ENCODE data around the gene WDR86.

WDR86 gene

GRCh38 chr7:151408839-151409666 lies 785 bp downstream of the WDR86 start:
- no peak for DNase-seq (ENCODE audit: low read depth in 2 of 3, low spot score in 2 of 3)

- DNase-seq (ENCODE audit: low read depth in 2 of 3, low spot score in 2 of 3) = no peak
Measured at GRCh38 chr7:151408498-151408838, 1.4 kb downstream of the WDR86 start.

GRCh38 chr7:151406886-151407583 lies 2.8 kb downstream of the WDR86 start:
- no peak for DNase-seq (ENCODE audit: low read depth in 2 of 3, low spot score in 2 of 3)

- no peak for DNase-seq (ENCODE audit: low read depth in 2 of 3, low spot score in 2 of 3)
Measured at GRCh38 chr7:151406051-151406875, 3.6 kb downstream of the WDR86 start.

GRCh38 chr7:151405588-151405987 lies 4.2 kb downstream of the WDR86 start:
- DNase-seq (ENCODE audit: low read depth in 2 of 3, low spot score in 2 of 3) = no peak

GRCh38 chr7:151405056-151405455 lies 4.8 kb downstream of the WDR86 start:
- DNase-seq (ENCODE audit: low read depth in 2 of 3, low spot score in 2 of 3) = no peak

- no peak for DNase-seq (ENCODE audit: low read depth in 2 of 3, low spot score in 2 of 3)
Measured at GRCh38 chr7:151404216-151405011, 5.4 kb downstream of the WDR86 start.

GRCh38 chr7:151403764-151404163 lies 6.1 kb downstream of the WDR86 start:
- DNase-seq (ENCODE audit: low read depth in 2 of 3, low spot score in 2 of 3) = no peak

- no peak for DNase-seq (ENCODE audit: low read depth in 2 of 3, low spot score in 2 of 3)
Measured at GRCh38 chr7:151402029-151402835, 7.6 kb downstream of the WDR86 start.

- no peak for DNase-seq (ENCODE audit: low read depth in 2 of 3, low spot score in 2 of 3)
Measured at GRCh38 chr7:151400626-151401315, 9.1 kb downstream of the WDR86 start.

- DNase-seq (ENCODE audit: low read depth in 2 of 3, low spot score in 2 of 3) = no peak
Measured at GRCh38 chr7:151399906-151400305, 9.9 kb downstream of the WDR86 start.

GRCh38 chr7:151399305-151399601 lies 10.6 kb downstream of the WDR86 start:
- no peak for DNase-seq (ENCODE audit: low read depth in 2 of 3, low spot score in 2 of 3)

GRCh38 chr7:151398446-151399304 lies 11.2 kb downstream of the WDR86 start:
- DNase-seq (ENCODE audit: low read depth in 2 of 3, low spot score in 2 of 3) = no peak

- DNase-seq (ENCODE audit: low read depth in 2 of 3, low spot score in 2 of 3) = no peak
Measured at GRCh38 chr7:151397026-151397425, 12.8 kb downstream of the WDR86 start.

GRCh38 chr7:151396328-151396970 lies 13.4 kb downstream of the WDR86 start:
- DNase-seq (ENCODE audit: low read depth in 2 of 3, low spot score in 2 of 3) = no peak

GRCh38 chr7:151395036-151395367 lies 14.8 kb downstream of the WDR86 start:
- no peak for DNase-seq (ENCODE audit: low read depth in 2 of 3, low spot score in 2 of 3)

- DNase-seq (ENCODE audit: low read depth in 2 of 3, low spot score in 2 of 3) = no peak
Measured at GRCh38 chr7:151394076-151395035, 15.5 kb downstream of the WDR86 start.

Measured in activated CD8-positive, alpha-beta memory T cell treated with anti-CD3 and anti-CD28 coated beads for 48 hours (primary cell).